PC-3 (cell line): Measurements from ENCODE around the gene SYK.

Source experiments
- CTCF ChIP-seq: fragments of 300-600 bp; sonication (generic); conservative IDR thresholded peaks from 2 replicates; pipeline ENCODE4 v1.5.1; 2017; ENCODE audit warnings: antibody characterized with exemption, low read depth, mild to moderate bottlenecking, low read length
- EZH2 ChIP-seq: fragments of 300-600 bp; sonication (generic); IDR thresholded peaks from one replicate; pipeline ENCODE4 v1.6.1; 2017; ENCODE audit warnings: antibody characterized with exemption, mild to moderate bottlenecking, low read length; ENCODE audit not compliant: unreplicated experiment
- EZH2phosphoT487 ChIP-seq: fragments of 300-600 bp; sonication (generic); IDR thresholded peaks from 2 replicates; pipeline ENCODE4 v1.6.1; 2018; ENCODE audit warnings: mild to moderate bottlenecking, antibody characterized with exemption, low read length, borderline replicate concordance

GRCh38 chr9:90933468-90933867 lies 131.8 kb downstream of the SYK start:
- TF ChIP-seq CTCF (no peak), EZH2phosphoT487 (no peak), EZH2 (no peak)
